Ishikawa (cell line): ENCODE data around the gene TP53BP2.

ENCODE experiments used
- CEBPB ChIP-seq: IDR thresholded peaks from 2 replicates; pipeline ENCODE4 v1.6.1; 2012
- CREB1 ChIP-seq: IDR thresholded peaks from 2 replicates; pipeline ENCODE4 v1.6.1; 2012; ENCODE audit warnings: low read depth
- EGR1 ChIP-seq: IDR thresholded peaks from 2 replicates; pipeline ENCODE4 v1.6.1; 2012
- EP300 ChIP-seq: IDR thresholded peaks from 2 replicates; pipeline ENCODE4 v1.6.1; 2012; ENCODE audit warnings: borderline replicate concordance
- FOXM1 ChIP-seq: IDR thresholded peaks from 2 replicates; pipeline ENCODE4 v1.6.1; 2012; ENCODE audit warnings: low read depth, borderline replicate concordance
- MAX ChIP-seq: IDR thresholded peaks from 2 replicates; pipeline ENCODE4 v1.6.1; 2012
- NFIC ChIP-seq: IDR thresholded peaks from 2 replicates; pipeline ENCODE4 v1.6.1; 2012
- RAD21 ChIP-seq: IDR thresholded peaks from 2 replicates; pipeline ENCODE4 v1.6.1; 2012; ENCODE audit warnings: low read depth
- REST ChIP-seq: IDR thresholded peaks from 2 replicates; pipeline ENCODE4 v1.6.1; 2012; ENCODE audit warnings: low read depth, mild to moderate bottlenecking
- TAF1 ChIP-seq: IDR thresholded peaks from 2 replicates; pipeline ENCODE4 v1.6.1; 2012; ENCODE audit warnings: low read depth, mild to moderate bottlenecking
- TCF12 ChIP-seq: IDR thresholded peaks from 2 replicates; pipeline ENCODE4 v1.6.1; 2012; ENCODE audit warnings: low read depth
- TEAD4 ChIP-seq: IDR thresholded peaks from 2 replicates; pipeline ENCODE4 v1.6.1; 2012
- USF1 ChIP-seq: IDR thresholded peaks from 2 replicates; pipeline ENCODE4 v1.6.1; 2012
- YY1 ChIP-seq: IDR thresholded peaks from 2 replicates; pipeline ENCODE4 v1.6.1; 2012; ENCODE audit warnings: low read depth
- ZBTB7A ChIP-seq: IDR thresholded peaks from 2 replicates; pipeline ENCODE4 v1.6.1; 2012; ENCODE audit warnings: low read depth

TP53BP2 gene

GRCh38 chr1:223793716-223794115 is 52.0 kb downstream of the TP53BP2 start:
- no peak for TF ChIP-seq TEAD4

GRCh38 chr1:223792046-223792445 is 53.7 kb downstream of the TP53BP2 start:
- TF ChIP-seq NFIC (no peak), USF1 (no peak), EGR1 (no peak), REST (no peak)

- TF ChIP-seq EP300 (no peak), ZBTB7A (no peak), REST (no peak), TEAD4 (no peak), CEBPB (no peak), TCF12 (no peak), YY1 (no peak), EGR1 (no peak), FOXM1 (no peak), USF1 (no peak), CREB1 (no peak), NFIC (no peak), RAD21 (no peak), TAF1 (no peak)
Measured at GRCh38 chr1:223788746-223789415, 56.9 kb downstream of the TP53BP2 start.

GRCh38 chr1:223785808-223786207 is 59.9 kb downstream of the TP53BP2 start:
- TF ChIP-seq FOXM1: no peak
- no peak for TF ChIP-seq MAX
- TF ChIP-seq TCF12: no peak
- no peak for TF ChIP-seq TEAD4
- no peak for TF ChIP-seq TAF1
- no peak for TF ChIP-seq EP300
- no peak for TF ChIP-seq USF1
- TF ChIP-seq RAD21: no peak
- TF ChIP-seq CREB1: no peak
- no peak for TF ChIP-seq REST
- TF ChIP-seq EGR1: no peak
- TF ChIP-seq YY1: no peak
- no peak for TF ChIP-seq CEBPB
- TF ChIP-seq NFIC: no peak
- TF ChIP-seq ZBTB7A: no peak

- no peak for TF ChIP-seq CREB1
- no peak for TF ChIP-seq TEAD4
- no peak for TF ChIP-seq EGR1
- TF ChIP-seq CEBPB: no peak
- no peak for TF ChIP-seq YY1
- TF ChIP-seq FOXM1: no peak
- TF ChIP-seq ZBTB7A: no peak
- no peak for TF ChIP-seq TCF12
- TF ChIP-seq REST: no peak
- TF ChIP-seq RAD21: no peak
- no peak for TF ChIP-seq MAX
Measured at GRCh38 chr1:223784541-223784940, 61.2 kb downstream of the TP53BP2 start.
